Activated T-helper 2 cell treated with anti-CD3 and anti-CD28 coated beads, Interferon-gamma antibody, Interleukin-2, Interleukin-4, amounts not matched to agents 10 μg/mL and 5 μg/mL and 100 μg/mL, durations not matched to agents 14 hours and 24 hours and 36 hours (primary cell): ENCODE measurements around the gene CDH13. TPM values are rescaled to one million over a fixed set of nuclear protein-coding genes. Genes with fewer than 3 reads are reported as not detected.

Experiments used
- DNase-seq: peaks from one replicate; pipeline ENCODE4 v3.0.0; 2021; ENCODE audit warnings: low spot score
- H3K27ac Mint-ChIP-seq: one replicate; pipeline ENCODE4 v1.8.0; 2021; ENCODE audit warnings: mixed read lengths
- H3K27me3 Mint-ChIP-seq: one replicate; pipeline ENCODE4 v1.8.0; 2021; ENCODE audit warnings: low read depth, mixed read lengths
- H3K36me3 Mint-ChIP-seq: one replicate; pipeline ENCODE4 v1.8.0; 2021; ENCODE audit warnings: low read depth, mixed read lengths
- H3K4me1 Mint-ChIP-seq: one replicate; pipeline ENCODE4 v1.8.0; 2021; ENCODE audit warnings: low read depth, mixed read lengths
- H3K4me3 Mint-ChIP-seq: one replicate; pipeline ENCODE4 v1.8.0; 2021; ENCODE audit warnings: low read depth, mild to moderate bottlenecking, moderate library complexity, mixed read lengths
- H3K9me3 Mint-ChIP-seq: one replicate; pipeline ENCODE4 v1.8.0; 2021; ENCODE audit warnings: mixed read lengths
- intact Hi-C: fragments of 100-400 bp; cut with micrococcal nuclease; formaldehyde crosslinking; loops from one replicate; pipeline ENCODE4 v1.15.1; 2023
- total RNA-seq: library from RNA; stranded (reverse); gene quantifications from 2 replicates; pipeline ENCODE4 v1.2.3, GENCODE V29; 2022

CDH13 gene
- total RNA-seq, 1 donor from 2014 or later = not detected

GRCh38 chr16:83010776-83011720, 384.3 kb downstream of the CDH13 start:
- intact Hi-C loops = no loop called here
- no peaks in the 10 kb centered on the region for H3K27me3 Mint-ChIP-seq
- no peaks in the 10 kb centered on the region for H3K4me1 Mint-ChIP-seq
- H3K9me3 Mint-ChIP-seq = no peaks in the 10 kb centered on the region
- H3K4me3 Mint-ChIP-seq = no peak overlapping the region
- no peaks in the 10 kb centered on the region for H3K36me3 Mint-ChIP-seq
- H3K27ac Mint-ChIP-seq = no peak overlapping the region
- no peak for DNase-seq

DNA sequence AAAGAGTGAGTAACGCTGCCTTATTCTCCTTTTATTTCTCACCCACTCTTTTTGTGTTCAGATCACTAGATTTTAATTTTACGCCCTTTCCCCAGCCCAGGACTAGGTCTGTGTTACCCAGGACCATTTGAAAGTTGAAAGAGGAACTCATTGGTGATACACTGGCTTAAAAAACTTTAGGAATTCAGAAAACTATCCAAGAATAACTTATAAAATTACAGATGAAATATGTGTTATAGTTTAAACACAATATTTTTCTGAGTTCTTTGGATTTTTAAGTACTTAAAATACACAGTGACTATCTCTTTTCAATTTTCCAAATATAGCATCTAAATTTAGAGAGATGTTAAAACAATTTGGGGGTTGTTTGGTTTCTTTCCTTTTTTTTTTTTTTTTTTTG, 385.2 kb downstream of the CDH13 start:
- no peak overlapping the region for H3K27ac Mint-ChIP-seq
- no peaks in the 10 kb centered on the region for H3K4me1 Mint-ChIP-seq
- intact Hi-C loops = no loop called here
- no peaks in the 10 kb centered on the region for H3K9me3 Mint-ChIP-seq
- no peaks in the 10 kb centered on the region for H3K27me3 Mint-ChIP-seq
- H3K36me3 Mint-ChIP-seq = no peaks in the 10 kb centered on the region
- DNase-seq = no peak
- no peak overlapping the region for H3K4me3 Mint-ChIP-seq

- Mint-ChIP-seq H3K27ac (no peak overlapping the region), H3K9me3 (no peaks in the 10 kb centered on the region), H3K27me3 (no peaks in the 10 kb centered on the region), H3K4me3 (no peak overlapping the region), H3K4me1 (no peaks in the 10 kb centered on the region), H3K36me3 (no peaks in the 10 kb centered on the region)
- intact Hi-C loops = no loop called here
- DNase-seq = no peak
These were observed 386.3 kb downstream of the CDH13 start for GRCh38 chr16:83013071-83013470.

DNA sequence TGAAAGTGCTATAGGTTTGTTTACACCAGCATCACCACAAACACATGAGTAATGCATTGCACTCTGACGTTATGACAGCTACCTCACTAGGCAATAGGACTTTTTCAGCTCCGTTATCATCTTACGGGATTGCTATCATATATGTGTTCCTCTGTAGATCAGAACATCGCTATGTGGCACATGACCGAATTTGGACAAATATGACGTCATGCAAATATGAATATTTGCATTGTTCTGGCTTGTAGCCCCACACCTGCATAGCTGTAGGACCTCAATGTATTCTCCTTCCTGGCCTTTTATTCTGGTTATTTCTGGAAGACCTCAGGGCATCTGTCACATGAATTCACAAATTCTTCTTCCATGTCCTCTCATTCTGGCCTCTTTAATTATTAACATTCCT, 393.2 kb downstream of the CDH13 start:
- Mint-ChIP-seq H3K27ac (no peak overlapping the region), H3K36me3 (no peaks in the 10 kb centered on the region), H3K9me3 (no peaks in the 10 kb centered on the region), H3K27me3 (no peaks in the 10 kb centered on the region), H3K4me1 (no peaks in the 10 kb centered on the region), H3K4me3 (no peak overlapping the region)
- intact Hi-C loops = no loop called here
- no peak for DNase-seq

- Mint-ChIP-seq H3K4me1 (no peaks in the 10 kb centered on the region), H3K36me3 (no peaks in the 10 kb centered on the region), H3K27me3 (no peaks in the 10 kb centered on the region), H3K27ac (no peak overlapping the region), H3K9me3 (no peaks in the 10 kb centered on the region), H3K4me3 (no peak overlapping the region)
- DNase-seq = no peak
- intact Hi-C loops = no loop called here
These were observed 394.3 kb downstream of the CDH13 start for GRCh38 chr16:83021045-83021444.

DNA sequence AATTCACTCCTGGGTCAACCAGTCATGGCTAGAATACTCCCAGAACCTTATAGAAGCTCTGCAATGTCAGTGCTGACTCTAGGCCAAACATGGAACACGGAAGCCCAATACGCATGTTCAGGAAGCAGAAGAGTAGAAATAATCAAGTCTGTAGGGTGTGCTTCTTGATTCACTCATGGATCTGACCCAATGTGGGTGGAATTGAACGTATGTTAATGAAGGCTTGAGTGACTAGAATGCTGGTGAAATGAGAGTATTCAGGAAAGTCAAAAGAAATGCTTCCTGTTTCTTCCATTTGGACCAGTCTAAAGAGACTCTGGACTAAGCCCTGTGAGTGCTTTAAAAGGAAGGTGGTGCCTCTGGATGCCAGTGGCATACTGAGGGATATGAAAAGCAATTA, 395.0 kb downstream of the CDH13 start:
- H3K4me1 Mint-ChIP-seq = no peaks in the 10 kb centered on the region
- H3K27me3 Mint-ChIP-seq = no peaks in the 10 kb centered on the region
- no peaks in the 10 kb centered on the region for H3K9me3 Mint-ChIP-seq
- intact Hi-C loops = no loop called here
- no peaks in the 10 kb centered on the region for H3K36me3 Mint-ChIP-seq
- H3K27ac Mint-ChIP-seq = no peak overlapping the region
- H3K4me3 Mint-ChIP-seq = no peak overlapping the region
- DNase-seq = no peak

DNA sequence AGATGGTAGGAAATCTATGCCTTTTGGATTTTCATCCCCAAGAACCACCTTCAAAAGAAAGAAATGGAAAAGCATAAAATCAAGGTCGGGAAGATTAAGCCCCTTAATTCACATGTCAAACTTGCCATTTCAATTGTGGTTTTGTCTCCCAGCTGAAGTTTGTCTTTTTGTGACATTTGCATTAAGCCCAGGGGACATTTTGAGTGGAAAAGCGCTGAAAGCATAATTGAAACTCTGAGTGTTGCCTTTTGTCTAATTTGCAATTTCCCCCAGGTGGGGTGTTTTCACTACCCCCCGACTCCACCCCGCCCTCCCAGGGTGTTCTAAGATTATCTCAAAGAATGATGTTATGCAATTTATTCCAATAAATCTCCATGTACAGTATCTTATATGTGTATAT, 396.2 kb downstream of the CDH13 start:
- no peak overlapping the region for H3K27ac Mint-ChIP-seq
- no peaks in the 10 kb centered on the region for H3K36me3 Mint-ChIP-seq
- no peaks in the 10 kb centered on the region for H3K9me3 Mint-ChIP-seq
- intact Hi-C loops = no loop called here
- no peaks in the 10 kb centered on the region for H3K4me1 Mint-ChIP-seq
- no peak overlapping the region for H3K4me3 Mint-ChIP-seq
- DNase-seq = no peak
- no peaks in the 10 kb centered on the region for H3K27me3 Mint-ChIP-seq

DNA sequence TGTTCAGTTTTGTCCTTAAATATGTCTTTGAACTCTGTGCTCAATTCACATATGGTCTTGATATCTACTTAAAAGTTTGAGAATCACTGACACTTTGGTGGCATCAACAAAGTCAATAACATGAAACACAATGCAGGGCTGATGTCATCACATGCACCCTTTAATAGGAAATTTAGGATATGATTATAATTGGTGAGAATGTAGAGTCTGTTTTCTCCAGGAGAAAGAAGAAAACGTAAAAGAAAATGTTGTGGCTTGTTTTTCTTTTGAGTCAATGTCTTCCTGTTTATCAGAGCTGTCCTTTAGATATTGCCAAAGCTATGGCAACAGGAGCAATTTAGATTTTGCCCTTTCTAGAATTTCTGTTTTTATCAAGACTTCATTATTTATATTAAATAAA, 396.9 kb downstream of the CDH13 start:
- Mint-ChIP-seq H3K4me3 (no peak overlapping the region), H3K9me3 (no peaks in the 10 kb centered on the region), H3K4me1 (no peaks in the 10 kb centered on the region), H3K36me3 (no peaks in the 10 kb centered on the region), H3K27me3 (no peaks in the 10 kb centered on the region), H3K27ac (no peak overlapping the region)
- no peak for DNase-seq
- intact Hi-C loops = no loop called here

GRCh38 chr16:83027973-83028372, 401.2 kb downstream of the CDH13 start:
- Mint-ChIP-seq H3K4me1 (no peaks in the 10 kb centered on the region), H3K27ac (no peak overlapping the region), H3K9me3 (peaks cover 12% of the 10 kb centered on the region), H3K36me3 (no peaks in the 10 kb centered on the region), H3K4me3 (no peak overlapping the region), H3K27me3 (no peaks in the 10 kb centered on the region)
- no peak for DNase-seq
- intact Hi-C loops = no loop called here

GRCh38 chr16:83029467-83029866, 402.7 kb downstream of the CDH13 start:
- Mint-ChIP-seq H3K27ac (no peak overlapping the region), H3K4me1 (no peaks in the 10 kb centered on the region), H3K9me3 (peaks cover 12% of the 10 kb centered on the region), H3K36me3 (no peaks in the 10 kb centered on the region), H3K4me3 (no peak overlapping the region), H3K27me3 (no peaks in the 10 kb centered on the region)
- no peak for DNase-seq
- intact Hi-C loops = no loop called here

DNA sequence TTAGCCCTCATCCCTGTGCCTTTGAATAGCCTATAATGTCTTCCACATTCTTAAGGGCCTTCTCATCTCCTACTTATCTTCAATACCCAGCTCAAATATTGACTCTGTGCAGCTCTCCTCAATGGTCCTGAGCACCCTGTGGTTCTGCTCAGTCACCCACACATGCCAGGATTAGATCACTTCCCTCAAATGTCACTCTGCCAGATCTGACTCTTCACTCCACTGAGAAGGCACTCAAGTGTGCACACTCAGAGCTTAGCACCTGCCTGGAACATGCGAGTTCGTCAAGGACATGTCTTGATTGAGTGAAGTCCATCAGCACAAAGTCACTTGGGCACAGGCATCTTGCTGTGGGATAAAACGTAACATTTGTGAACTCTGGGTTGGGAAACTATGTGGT, 404.8 kb downstream of the CDH13 start:
- H3K9me3 Mint-ChIP-seq = peaks cover 24% of the 10 kb centered on the region
- no peaks in the 10 kb centered on the region for H3K4me1 Mint-ChIP-seq
- no peak for DNase-seq
- H3K27me3 Mint-ChIP-seq = no peaks in the 10 kb centered on the region
- H3K27ac Mint-ChIP-seq = no peak overlapping the region
- intact Hi-C loops = no loop called here
- H3K4me3 Mint-ChIP-seq = no peak overlapping the region
- H3K36me3 Mint-ChIP-seq = no peaks in the 10 kb centered on the region

GRCh38 chr16:83037102-83037501, 410.3 kb downstream of the CDH13 start:
- Mint-ChIP-seq H3K4me3 (no peak overlapping the region), H3K36me3 (no peaks in the 10 kb centered on the region), H3K9me3 (peaks cover 15% of the 10 kb centered on the region), H3K27ac (no peak overlapping the region), H3K27me3 (no peaks in the 10 kb centered on the region), H3K4me1 (no peaks in the 10 kb centered on the region)
- intact Hi-C loops = no loop called here
- no peak for DNase-seq

- no peaks in the 10 kb centered on the region for H3K27me3 Mint-ChIP-seq
- intact Hi-C loops = no loop called here
- H3K9me3 Mint-ChIP-seq = peaks cover 16% of the 10 kb centered on the region
- DNase-seq = no peak
- H3K4me1 Mint-ChIP-seq = no peaks in the 10 kb centered on the region
- H3K4me3 Mint-ChIP-seq = no peak overlapping the region
- H3K27ac Mint-ChIP-seq = no peak overlapping the region
- H3K36me3 Mint-ChIP-seq = no peaks in the 10 kb centered on the region
These were observed 411.1 kb downstream of the CDH13 start for GRCh38 chr16:83037884-83038283.
